ENCODE measurements around the gene ZNF268. TPM values are rescaled to one million over a fixed set of nuclear protein-coding genes. Genes with fewer than 3 reads are reported as not detected.

Gene ZNF268
- total and polyA plus RNA-seq, 10 of the 15 experiments (the other 5 are each of a cell fraction or from before 2014, with no cell fraction given) = 9.4 to 23.2 (median 15.3) TPM

DNA sequence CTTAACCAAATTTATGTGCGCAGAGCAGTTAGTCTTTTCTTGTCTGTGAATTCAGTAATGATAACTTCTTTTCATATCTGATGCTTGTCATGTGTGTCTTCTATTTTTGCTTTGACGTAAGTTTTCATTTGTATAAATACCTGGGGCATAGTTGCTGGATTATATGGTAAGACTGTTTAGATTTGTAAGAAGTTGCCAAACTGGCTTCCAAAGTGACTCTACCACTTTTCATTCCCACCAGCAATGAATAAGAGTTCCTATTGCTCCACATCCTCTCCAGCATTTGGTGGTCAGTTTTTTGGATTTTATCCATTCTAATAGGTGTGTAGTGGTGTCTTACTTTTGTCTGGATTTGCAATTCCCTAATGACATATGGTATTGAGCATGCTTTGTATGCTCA lies 8.9 kb downstream of the ZNF268 start:
- BruUV-seq (replicated peaks) = no TSS peak
- FAIRE-seq (no peak), ATAC-seq (no peak), DNase-seq (ENCODE audit: low read depth, low spot score) (no peak)
- H2AFZ ChIP-seq (ENCODE audit: control insufficient read depth, low read depth, low read length) = no peak overlapping the region
- no peaks in the 10 kb centered on the region for H4K20me1 ChIP-seq (ENCODE audit: control insufficient read depth, insufficient read depth)
- H3K4me1 ChIP-seq (ENCODE audit: control insufficient read depth, insufficient read depth, low read length) = no peaks in the 10 kb centered on the region
- CTCF ChIA-PET = no interaction called here
- TF ChIP-seq ZNF384 (IDR thresholded peaks at IDR 0.05; ENCODE audit: borderline replicate concordance, low read depth, low read length) = no peak
- no peak for TF ChIP-seq PAX8 (IDR thresholded peaks at IDR 0.05)
- TF ChIP-seq TCF12 (IDR thresholded peaks at IDR 0.05; ENCODE audit: low read depth, low read length) = no peak
- no peak for TF ChIP-seq EGR1 (IDR thresholded peaks at IDR 0.05; ENCODE audit: borderline replicate concordance in 1 of 2, low read depth in 2 of 2, low read length in 2 of 2)
- in situ Hi-C loops (cut with MboI) = no loop called here
- H3K4me2 ChIP-seq (ENCODE audit: control insufficient read depth, insufficient read depth) = no peak overlapping the region
- peaks cover 17 to 67% of the 10 kb centered on the region in 2 experiments for H3K36me3 ChIP-seq (ENCODE audit: control insufficient read depth in 2 of 2, insufficient read depth in 2 of 2, low read length in 1 of 2)
- H3K27me3 ChIP-seq (replicated peaks in 1 of 2; ENCODE audit: control insufficient read depth in 2 of 2, insufficient read depth in 2 of 2, low read length in 1 of 2) = no peaks in the 10 kb centered on the region
- H3K4me3 ChIP-seq = no peak overlapping the region
- intact Hi-C loops (cut with micrococcal nuclease; ENCODE audit: unreplicated experiment) = no loop called here
- WGBS (ENCODE audit: insufficient coverage, insufficient replicate concordance, low lambda C conversion rate, missing lambda C conversion rate) = 100% methylated on average over 2 of the region's 2 CpGs
- H3K9me3 ChIP-seq (replicated peaks; ENCODE audit: control insufficient read depth, insufficient read depth, low read length) = peaks cover 50% of the 10 kb centered on the region
- no peaks in the 10 kb centered on the region for H3K79me2 ChIP-seq (ENCODE audit: control insufficient read depth, insufficient read depth, low read length)
- SMC1A ChIA-PET (ENCODE audit: uncharacterized antibody, unreplicated experiment) = no interaction called here
- RAD21 ChIA-PET (ENCODE audit: unreplicated experiment) = no interaction called here
- no peak overlapping the region for H3K9ac ChIP-seq (ENCODE audit: control insufficient read depth, insufficient read depth, low read length)
- no peak overlapping the region for H3K27ac ChIP-seq (ENCODE audit: control insufficient read depth, insufficient read depth)
- POLR2A ChIA-PET = no interaction called here

DNA sequence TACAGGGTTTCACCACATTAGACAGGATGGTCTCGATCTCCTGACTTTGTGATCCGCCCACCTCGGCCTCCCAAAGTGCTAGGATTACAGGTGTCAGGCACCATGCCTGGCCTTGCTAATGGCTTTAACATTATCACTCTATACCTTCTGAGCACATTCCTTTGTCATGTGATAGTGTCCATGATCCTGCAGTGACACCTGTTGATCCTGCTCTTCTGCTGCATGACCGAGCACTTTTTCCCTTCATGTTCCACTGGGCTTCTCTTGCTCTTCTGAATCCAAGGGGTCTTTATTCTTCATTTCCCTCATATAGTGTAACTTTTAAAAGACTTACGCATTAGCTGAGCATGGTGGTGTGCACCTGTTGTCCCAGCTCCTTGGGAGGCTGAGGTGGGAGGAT lies 11.6 kb downstream of the ZNF268 start:
- in situ Hi-C loops (cut with MboI) = no loop called here
- no peaks in the 10 kb centered on the region for H4K20me1 ChIP-seq (ENCODE audit: control insufficient read depth, insufficient read depth)
- H3K9me3 ChIP-seq (replicated peaks; ENCODE audit: control insufficient read depth, insufficient read depth, low read length) = peaks cover 50% of the 10 kb centered on the region
- H3K4me2 ChIP-seq (ENCODE audit: control insufficient read depth, insufficient read depth) = no peak overlapping the region
- BruUV-seq (replicated peaks) = no TSS peak
- H3K9ac ChIP-seq (ENCODE audit: control insufficient read depth, insufficient read depth, low read length) = no peak overlapping the region
- CTCF ChIA-PET = no interaction called here
- peaks cover 13 to 55% of the 10 kb centered on the region in 2 experiments for H3K36me3 ChIP-seq (ENCODE audit: control insufficient read depth in 2 of 2, insufficient read depth in 2 of 2, low read length in 1 of 2)
- no peak for FAIRE-seq
- no peaks in the 10 kb centered on the region for H3K79me2 ChIP-seq (ENCODE audit: control insufficient read depth, insufficient read depth, low read length)
- H3K4me1 ChIP-seq (ENCODE audit: control insufficient read depth, insufficient read depth, low read length) = no peaks in the 10 kb centered on the region
- no peak overlapping the region for H2AFZ ChIP-seq (ENCODE audit: control insufficient read depth, low read depth, low read length)
- no peak for ATAC-seq
- TF ChIP-seq ZBTB4 (CRISPR knock-in tag; IDR thresholded peaks at IDR 0.05) (no peak), FOXK2 (IDR thresholded peaks at IDR 0.05) (no peak), ATF7 (IDR thresholded peaks at IDR 0.05; ENCODE audit: low read depth) (no peak), KLF5 (IDR thresholded peaks at IDR 0.05; ENCODE audit: partially characterized antibody) (no peak), NFIC (IDR thresholded peaks at IDR 0.05; ENCODE audit: low read depth, low read length) (no peak), RCOR1 (conservative IDR thresholded peaks at IDR 0.05; ENCODE audit: low read depth, low read length) (no peak)
- intact Hi-C loops (cut with micrococcal nuclease; ENCODE audit: unreplicated experiment) = no loop called here
- H3K27me3 ChIP-seq (replicated peaks in 1 of 2; ENCODE audit: control insufficient read depth in 2 of 2, insufficient read depth in 2 of 2, low read length in 1 of 2) = no peaks in the 10 kb centered on the region
- no peak for DNase-seq (ENCODE audit: low read depth, low spot score)
- no peak overlapping the region for H3K4me3 ChIP-seq
- RAD21 ChIA-PET (ENCODE audit: unreplicated experiment) = no interaction called here
- H3K27ac ChIP-seq (ENCODE audit: control insufficient read depth, insufficient read depth) = no peak overlapping the region
- 99% methylated on average over 5 of the region's 5 CpGs for WGBS (ENCODE audit: insufficient coverage, insufficient replicate concordance, low lambda C conversion rate, missing lambda C conversion rate)
- SMC1A ChIA-PET (ENCODE audit: uncharacterized antibody, unreplicated experiment) = no interaction called here
- POLR2A ChIA-PET = no interaction called here

Data from GM12878 (cell line).